Body of pancreas (tissue), 4 donors: ENCODE measurements around the gene MEIOSIN. TPM values are rescaled to one million over a fixed set of nuclear protein-coding genes. Genes with fewer than 3 reads are reported as not detected.
A peak's percentile ranks its signal among the peaks of the same experiment; 100 is the strongest.

Experiments
- ATAC-seq: fragments of 150-250 bp; one replicate; pipeline ENCODE4 v1.9.1; 2016
- DNase-seq, 4 donors: peaks; one replicate each; pipeline ENCODE4 v3.0.0-alpha.2; 2019
- H3K27ac ChIP-seq, 4 donors: fragments of 200-600 bp; sonication (generic); 1 replicate in 3 of 4; 2 replicates in 1 of 4; pipeline versions ENCODE4 v1.5.1 to v1.6.1; 2016 to 2019; ENCODE audit warnings: mild to moderate bottlenecking in 1 of 4, mixed read lengths in 1 of 4, moderate library complexity in 1 of 4
- H3K27me3 ChIP-seq, 2 donors: fragments of 200-600 bp; sonication (generic); one replicate each; pipeline ENCODE4 v1.6.0; 2016; ENCODE audit warnings: mild to moderate bottlenecking in 1 of 2
- H3K36me3 ChIP-seq, 2 donors: fragments of 200-600 bp; sonication (generic); replicated peaks in 1 of 2; 2 replicates each; pipeline ENCODE4 v1.5.1; 2016; ENCODE audit warnings: low read depth in 2 of 2; ENCODE audit not compliant: insufficient read depth in 1 of 2
- H3K4me1 ChIP-seq: fragments of 200-600 bp; sonication (generic); one replicate; pipeline ENCODE4 v1.6.0; 2016
- H3K4me3 ChIP-seq, 2 donors: fragments of 200-600 bp; sonication (generic); 1 replicate in 1 of 2; 2 replicates in 1 of 2; pipeline ENCODE4 v1.5.1; 2016 to 2019
- H3K9me3 ChIP-seq, 3 donors: fragments of 200-600 bp; sonication (generic); 1 replicate in 2 of 3; 2 replicates in 1 of 3; pipeline ENCODE4 v1.5.1; 2016
- CTCF ChIP-seq, 7 experiments: fragments of 450-650 bp in 4 of 7; fragments of 200-600 bp in 3 of 7; sonication (generic) in 3 of 7; IDR thresholded peaks; one replicate each; pipeline ENCODE4 v1.5.1; 2016 to 2019; ENCODE audit warnings: antibody characterized with exemption in 7 of 7
- POLR2A ChIP-seq, 3 donors: fragments of 450-650 bp; IDR thresholded peaks; one replicate each; pipeline ENCODE4 v1.6.1; 2016; ENCODE audit warnings: antibody characterized with exemption in 3 of 3, mild to moderate bottlenecking in 2 of 3
- WGBS, 2 donors: methylation state at CpG; one replicate each; pipeline ENCODE4 v1.1.5; 2017; 5-methylcytosine and 5-hydroxymethylcytosine counted together
- intact Hi-C: fragments of 100-400 bp; cut with DNase I; formaldehyde crosslinking; loops from one replicate; pipeline ENCODE4 v1.15.1; 2023
- total RNA-seq, 2 donors: library from RNA; depleted of rRNA; stranded (reverse); fragments of >200 nt; gene quantifications; one replicate each; pipeline ENCODE4 v1.1.0, GENCODE V29; 2016

Gene MEIOSIN
- total RNA-seq, 2 donors from 2014 or later, result not detected

GRCh38 chr19:45768655-45768983 lies 35.4 kb downstream of the MEIOSIN start:
- intact Hi-C loops, result no loop called here
- Histone ChIP-seq H3K27me3 (no peaks in the 10 kb centered on the region), H3K27ac (peak overlapping the region; percentile 93 to 98 (median 98)), H3K4me1 (peaks cover 75% of the 10 kb centered on the region), H3K36me3 (no peaks in the 10 kb centered on the region), H3K9me3 (no peaks in the 10 kb centered on the region), H3K4me3 (peak overlapping the region; percentile 60 to 80)
- WGBS, 2 donors, result 1% methylated on average over 23 of the region's 33 CpGs
- TF ChIP-seq POLR2A (IDR thresholded peaks at IDR 0.05) (no peak), CTCF (IDR thresholded peaks at IDR 0.05) (no peak)
- DNase-seq (peak; percentile 44 to 64 (median 59)), ATAC-seq (no peak)

GRCh38 chr19:45768984-45769782 lies 35.9 kb downstream of the MEIOSIN start, which contains the start of gene SIX5:
SIX5 (minus strand) TSS chr19:45769252; CDS start chr19:45768844, 408 bp downstream.
- H3K36me3 ChIP-seq, result no peaks in the 10 kb centered on the region
- H3K4me1 ChIP-seq, result peaks cover 77% of the 10 kb centered on the region
- H3K27me3 ChIP-seq, result no peaks in the 10 kb centered on the region
- TF ChIP-seq POLR2A (IDR thresholded peaks at IDR 0.05), result peak; percentile 75 to 94 (median 92)
- TF ChIP-seq CTCF (IDR thresholded peaks at IDR 0.05), result no peak
- no peaks in the 10 kb centered on the region for H3K9me3 ChIP-seq
- 0% methylated on average over 38 to 70 of the region's 70 CpGs for WGBS, 2 donors
- peak within 1 kb of the TSS; percentile 60 to 80 for H3K4me3 ChIP-seq
- H3K27ac ChIP-seq, result peak within 1 kb of the TSS; percentile 93 to 98 (median 98)
- ATAC-seq, result peak; percentile 63
- intact Hi-C loops, result no loop called here
- peak; percentile 98 to 99 (median 99) for DNase-seq

- ATAC-seq (no peak), DNase-seq (peak in 3 of 4 donors; percentile 60 to 62 (median 62))
- no peaks in the 10 kb centered on the region for H3K36me3 ChIP-seq
- H3K27ac ChIP-seq, result peak overlapping the region; percentile 93 to 98 (median 96)
- TF ChIP-seq CTCF (IDR thresholded peaks at IDR 0.05) (no peak), POLR2A (IDR thresholded peaks at IDR 0.05) (no peak)
- H3K4me1 ChIP-seq, result peaks cover 71% of the 10 kb centered on the region
- intact Hi-C loops, result no loop called here
- no peaks in the 10 kb centered on the region for H3K27me3 ChIP-seq
- 0 to 1% methylated on average over 21 to 22 of the region's 28 CpGs for WGBS, 2 donors
- H3K9me3 ChIP-seq, result no peaks in the 10 kb centered on the region
- no peak overlapping the region for H3K4me3 ChIP-seq
These were observed 36.6 kb downstream of the MEIOSIN start for GRCh38 chr19:45769821-45770191.

GRCh38 chr19:45770192-45771101 lies 37.2 kb downstream of the MEIOSIN start:
- peak overlapping the region; percentile 93 to 98 (median 96) for H3K27ac ChIP-seq
- DNase-seq, result peak; percentile 97 to 99 (median 99)
- TF ChIP-seq POLR2A (IDR thresholded peaks at IDR 0.05) (peak; percentile 65 to 74 (median 71)), CTCF (IDR thresholded peaks at IDR 0.05) (peak; percentile 83 to 97 (median 93))
- H3K36me3 ChIP-seq, result no peaks in the 10 kb centered on the region
- no peaks in the 10 kb centered on the region for H3K9me3 ChIP-seq
- peaks cover 64% of the 10 kb centered on the region for H3K4me1 ChIP-seq
- no peaks in the 10 kb centered on the region for H3K27me3 ChIP-seq
- 1 to 2% methylated on average over 17 to 61 of the region's 79 CpGs for WGBS, 2 donors
- intact Hi-C loops, result no loop called here
- H3K4me3 ChIP-seq, result no peak overlapping the region
- peak; percentile 71 for ATAC-seq
